HG03521 (cell line): ENCODE results near the gene CCDC183.
"Not testable (repeated sequence)": the region's sequence is repeated elsewhere in the genome, so short reads cannot be mapped to it uniquely, and the experiment has no call there.

ENCODE experiments used
- ATAC-seq: cut with Tn5 transposase; IDR thresholded peaks from one replicate; pipeline ENCODE4 v1.9.1; 2021; ENCODE audit warnings: mild to moderate bottlenecking, moderate library complexity; ENCODE audit not compliant: unreplicated experiment

CCDC183 gene

DNA sequence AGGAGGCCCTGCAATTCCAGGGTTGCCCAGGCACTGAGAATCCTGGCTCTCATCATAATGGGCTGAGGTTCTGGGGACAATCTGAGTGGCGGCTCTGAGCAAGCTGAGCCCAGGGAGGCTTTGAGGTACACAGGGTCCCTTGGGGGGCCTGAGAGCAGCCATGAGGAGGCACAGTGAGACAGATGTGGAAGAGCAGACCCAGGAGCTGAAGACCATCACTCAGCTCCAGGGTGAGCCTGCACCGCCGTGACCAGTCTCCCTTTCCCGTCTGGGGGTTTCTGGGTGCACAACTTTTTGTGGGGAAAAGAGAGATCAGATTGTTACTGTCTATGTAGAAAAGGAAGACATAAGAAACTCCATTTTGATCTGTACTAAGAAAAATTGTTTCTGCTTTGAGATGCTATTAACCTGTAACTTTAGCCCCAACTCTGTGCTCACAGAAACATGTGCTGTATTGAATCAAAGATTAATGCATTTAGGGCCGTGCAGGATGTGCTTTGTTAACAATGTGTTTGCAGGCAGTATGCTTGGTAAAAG, at the start of gene CCDC183:
TSS of gene CCDC183 (plus strand) at position 101 of the 537 bp plus-strand sequence. CDS start at position 161, 60 bp downstream.
- no peak for ATAC-seq

DNA sequence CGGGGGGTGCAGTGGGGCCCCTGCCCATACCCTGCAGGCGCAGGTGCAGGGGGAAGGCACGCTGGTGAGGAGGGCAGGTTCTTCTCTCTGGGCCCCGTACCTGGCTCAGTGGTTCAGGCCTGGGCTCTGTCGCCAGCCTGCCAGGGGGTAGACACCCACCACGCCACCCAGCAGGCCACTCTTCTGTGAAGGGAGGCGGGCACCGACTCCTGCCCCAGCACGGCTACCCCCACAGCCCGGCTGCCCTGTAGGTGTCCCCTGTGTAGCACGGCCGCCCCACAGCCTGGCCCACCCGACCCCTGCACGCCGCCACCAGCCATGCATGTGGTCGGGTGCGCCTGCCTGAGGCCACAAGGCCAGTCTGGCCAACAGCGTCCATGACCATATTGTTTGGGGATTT, 49.5 kb upstream of the CCDC183 start:
- no peak for ATAC-seq

DNA sequence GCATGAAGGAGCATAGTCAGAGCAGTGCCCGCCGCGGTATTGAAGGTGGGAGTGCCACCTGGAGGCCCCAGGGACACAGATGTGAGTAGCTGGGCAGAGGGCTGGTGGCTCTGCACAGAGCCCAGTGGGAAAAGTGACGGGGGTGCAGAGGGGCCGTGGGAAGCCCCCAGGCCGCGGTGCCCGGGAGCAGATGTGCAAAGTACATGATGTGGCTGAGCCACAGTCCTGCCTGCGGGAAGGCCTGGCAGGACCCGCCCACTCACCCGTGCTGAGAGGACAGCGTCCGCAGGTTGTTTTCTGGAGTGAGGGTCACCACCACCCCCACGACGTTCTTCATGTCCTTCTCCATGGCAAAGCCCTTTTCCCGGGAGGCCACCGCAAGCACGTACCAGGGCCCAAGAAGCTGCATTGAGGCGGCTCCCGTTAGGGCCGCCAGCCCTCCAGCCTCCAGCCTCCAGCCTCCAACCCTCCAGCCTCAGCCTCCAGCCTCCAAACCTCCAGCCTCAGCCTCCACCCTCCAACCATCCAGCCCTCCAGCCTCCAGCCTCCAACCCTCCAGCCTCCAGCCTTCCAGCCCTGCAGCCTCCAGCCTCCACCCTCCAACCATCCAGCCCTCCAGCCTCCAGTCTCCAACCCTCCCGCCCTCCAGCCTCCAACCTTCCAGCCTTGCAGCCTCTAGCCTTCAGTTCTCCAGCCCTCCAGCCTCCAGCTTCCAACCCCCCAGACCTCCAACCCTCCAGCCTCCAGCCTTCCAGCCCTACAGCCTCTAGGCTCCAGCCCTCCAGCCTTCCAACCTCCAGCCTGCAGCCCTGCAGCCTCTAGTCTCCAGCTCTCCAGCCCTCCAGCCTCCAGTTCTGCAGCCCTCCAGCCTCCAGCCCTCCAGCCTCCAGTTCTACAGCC, 48.7 kb upstream of the CCDC183 start:
- no peak for ATAC-seq

DNA sequence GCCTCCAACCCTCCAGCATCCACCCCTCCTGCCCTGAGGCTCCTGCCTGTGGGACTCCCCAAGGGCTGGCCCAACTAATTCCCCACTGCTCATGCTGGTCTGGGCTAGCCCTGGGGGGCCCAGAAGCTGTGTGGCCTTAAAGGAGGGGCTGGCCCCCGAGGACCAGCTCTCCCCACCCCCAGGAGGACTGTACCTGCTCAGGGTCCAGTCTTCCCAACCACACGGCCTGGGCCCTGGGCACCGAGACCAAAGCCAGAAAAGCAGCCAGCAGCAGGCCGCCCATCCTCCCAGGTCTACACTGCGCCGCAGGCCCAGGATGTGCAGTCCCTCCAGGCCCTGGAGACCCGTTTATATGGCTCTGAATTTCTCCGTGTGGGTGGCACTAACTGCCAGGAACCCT, 47.9 kb upstream of the CCDC183 start, which contains the start of gene LCN6:
TSS of gene LCN6 (minus strand) at position 325 of the 400 bp plus-strand sequence. CDS start at position 283, 42 bp downstream.
- ATAC-seq = no peak

DNA sequence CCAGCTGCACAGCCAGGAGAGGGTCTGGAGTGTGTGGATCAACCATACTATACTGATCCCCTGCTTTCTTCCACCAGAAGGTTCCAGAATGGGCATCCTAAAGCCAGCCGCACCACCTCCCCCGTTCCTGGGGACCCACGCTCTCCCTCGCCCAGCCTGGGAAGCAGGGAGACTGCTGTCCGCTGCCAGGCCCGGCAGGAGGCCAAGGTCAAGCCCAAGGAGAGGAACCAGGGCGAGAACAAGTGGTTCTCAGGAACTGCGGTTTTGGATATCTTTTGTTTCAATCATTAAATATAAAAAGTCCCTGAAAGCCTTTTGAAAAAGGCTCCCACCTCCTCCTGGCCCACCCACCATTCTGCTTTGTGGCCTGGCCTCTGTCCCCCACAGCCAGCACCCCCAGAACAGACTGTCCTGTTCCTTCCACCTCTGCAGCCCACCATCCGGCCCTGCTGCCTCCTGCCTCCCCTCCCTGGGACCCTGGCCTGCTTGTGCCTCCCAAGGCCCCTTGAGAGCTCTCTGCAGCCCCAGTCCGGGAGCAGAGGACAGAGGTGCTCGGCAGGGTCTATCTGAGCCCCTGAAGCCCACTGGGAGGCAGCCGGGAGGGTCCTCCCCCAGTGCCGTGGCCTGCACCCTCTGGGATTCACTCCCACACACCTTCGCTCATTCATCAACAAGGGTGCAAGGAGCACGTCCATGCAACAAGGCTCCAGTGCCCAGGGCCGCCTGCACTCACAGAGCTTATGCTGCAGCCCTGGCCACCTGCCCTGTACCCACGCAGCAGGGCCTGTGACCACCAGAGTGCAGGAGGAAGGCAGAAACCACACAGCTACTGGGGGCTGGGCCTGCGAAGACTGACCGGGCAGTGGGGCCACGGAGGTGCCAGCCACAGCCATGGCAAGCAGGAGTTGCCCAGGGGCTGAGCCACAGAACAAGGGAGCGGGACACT, 47.2 kb upstream of the CCDC183 start:
- no peak for ATAC-seq

DNA sequence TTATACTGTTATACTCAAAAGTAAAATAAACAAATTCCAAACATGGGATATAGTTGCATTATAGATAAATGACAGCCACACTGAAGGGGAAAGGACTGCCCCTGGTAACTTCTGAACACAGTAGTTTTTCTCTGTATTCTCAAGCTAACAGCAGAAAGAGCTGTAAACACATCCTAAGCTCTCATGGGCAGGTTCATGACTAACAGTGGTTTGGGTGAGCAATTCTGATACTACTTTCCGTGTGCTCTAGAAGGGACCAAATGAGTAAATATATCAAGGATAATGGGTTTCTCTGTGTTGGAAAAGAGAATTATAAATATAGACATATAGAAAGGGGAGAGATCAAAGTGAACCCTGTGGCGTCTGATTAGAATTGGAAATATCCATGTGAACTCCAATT, 45.6 kb upstream of the CCDC183 start:
- no peak for ATAC-seq

DNA sequence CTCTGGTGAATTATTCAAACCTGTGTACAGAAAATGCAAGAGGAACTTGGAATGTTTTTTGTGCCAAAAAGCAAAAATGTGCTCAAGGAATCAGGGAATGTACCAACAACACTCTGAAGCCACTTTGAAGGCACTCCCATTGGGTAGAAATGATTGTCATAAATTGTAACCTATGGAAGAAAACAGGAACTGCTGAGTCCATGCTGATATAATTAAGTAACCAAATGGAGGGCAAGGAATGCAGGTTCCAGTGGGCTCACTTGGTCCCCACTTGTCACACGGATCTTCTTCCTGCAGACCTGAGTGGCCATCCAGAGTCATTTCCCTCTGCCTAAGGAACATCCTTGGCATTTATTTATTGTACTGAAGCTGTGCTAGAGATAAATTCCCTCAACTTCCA, 44.9 kb upstream of the CCDC183 start:
- ATAC-seq = no peak

DNA sequence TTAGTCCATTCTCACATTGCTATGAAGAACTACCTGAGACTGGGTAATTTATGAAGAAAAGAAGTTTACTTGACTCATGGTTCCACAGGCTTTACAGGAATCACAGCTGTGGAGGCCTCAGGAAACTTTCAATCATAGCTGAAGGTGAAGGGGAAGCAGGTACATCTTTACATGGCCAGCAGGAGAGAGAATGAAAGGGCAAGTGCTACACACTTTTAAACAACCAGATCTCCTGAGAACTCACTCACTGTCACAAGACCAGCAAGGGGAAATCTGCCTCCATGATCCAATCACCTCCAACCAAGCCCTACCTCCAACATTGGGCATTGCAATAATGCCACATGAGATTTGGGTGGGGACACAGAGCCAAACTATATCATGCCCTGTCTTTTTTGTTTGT, 44.3 kb upstream of the CCDC183 start:
- ATAC-seq = no peak

DNA sequence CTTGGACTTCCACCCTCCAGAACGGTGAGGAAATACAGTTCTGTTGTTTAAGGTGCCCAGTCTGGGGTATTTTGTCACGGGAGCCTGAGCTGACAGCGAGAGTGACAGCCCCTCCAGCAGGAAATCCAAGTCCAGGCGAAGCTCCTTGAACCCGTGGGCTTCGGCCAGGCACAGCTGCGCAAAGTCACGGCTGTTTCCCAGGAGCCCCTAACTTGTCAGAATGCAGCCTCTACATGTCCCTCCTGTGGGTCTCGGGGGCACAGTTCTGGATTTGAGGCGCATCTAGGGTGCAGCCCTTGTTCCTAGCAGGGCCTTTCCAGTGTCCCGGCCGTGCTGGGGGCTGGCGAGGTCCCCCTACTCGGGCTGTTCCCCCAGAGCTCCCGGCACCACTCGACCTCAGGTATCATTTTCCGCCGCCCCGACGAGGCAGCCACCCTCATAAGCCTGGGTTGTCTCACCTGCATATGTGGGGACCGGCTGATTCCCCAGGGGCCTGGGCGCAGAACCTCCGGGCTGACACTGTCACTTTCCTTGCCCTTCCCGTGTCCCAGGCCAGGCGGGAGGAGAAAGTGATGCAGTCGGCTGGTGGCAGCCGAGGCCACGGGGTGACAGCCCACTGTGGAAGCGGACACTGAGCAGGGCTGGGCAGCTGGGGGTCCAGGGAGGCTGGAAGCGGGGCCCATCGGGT, 42.6 kb upstream of the CCDC183 start:
- ATAC-seq = no peak

DNA sequence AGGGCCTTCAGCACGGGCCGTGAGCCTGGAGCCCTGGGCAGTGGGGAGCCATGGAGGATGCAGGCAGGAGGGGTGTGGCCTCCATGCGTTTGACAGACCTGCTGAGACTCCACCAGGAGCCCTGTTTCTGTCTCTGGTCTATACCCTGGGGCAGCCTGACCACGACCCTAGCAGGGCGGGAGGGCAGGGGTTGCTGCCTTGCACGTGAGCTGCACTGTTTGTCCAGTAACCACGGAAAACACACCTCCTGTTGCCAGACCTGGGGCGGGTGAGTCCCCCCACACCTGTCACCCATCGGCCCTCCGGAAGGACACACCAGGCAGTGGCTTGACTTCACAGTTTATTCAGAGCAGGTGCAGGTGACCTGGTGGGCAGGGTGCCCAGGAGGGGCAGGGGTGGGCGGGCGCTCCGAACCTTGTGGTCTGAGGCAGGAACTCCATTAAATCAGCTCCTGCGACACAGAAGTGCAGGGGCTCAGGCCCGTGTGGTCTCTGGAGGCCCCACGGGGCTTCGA, 42.0 kb upstream of the CCDC183 start:
- ATAC-seq = no peak

DNA sequence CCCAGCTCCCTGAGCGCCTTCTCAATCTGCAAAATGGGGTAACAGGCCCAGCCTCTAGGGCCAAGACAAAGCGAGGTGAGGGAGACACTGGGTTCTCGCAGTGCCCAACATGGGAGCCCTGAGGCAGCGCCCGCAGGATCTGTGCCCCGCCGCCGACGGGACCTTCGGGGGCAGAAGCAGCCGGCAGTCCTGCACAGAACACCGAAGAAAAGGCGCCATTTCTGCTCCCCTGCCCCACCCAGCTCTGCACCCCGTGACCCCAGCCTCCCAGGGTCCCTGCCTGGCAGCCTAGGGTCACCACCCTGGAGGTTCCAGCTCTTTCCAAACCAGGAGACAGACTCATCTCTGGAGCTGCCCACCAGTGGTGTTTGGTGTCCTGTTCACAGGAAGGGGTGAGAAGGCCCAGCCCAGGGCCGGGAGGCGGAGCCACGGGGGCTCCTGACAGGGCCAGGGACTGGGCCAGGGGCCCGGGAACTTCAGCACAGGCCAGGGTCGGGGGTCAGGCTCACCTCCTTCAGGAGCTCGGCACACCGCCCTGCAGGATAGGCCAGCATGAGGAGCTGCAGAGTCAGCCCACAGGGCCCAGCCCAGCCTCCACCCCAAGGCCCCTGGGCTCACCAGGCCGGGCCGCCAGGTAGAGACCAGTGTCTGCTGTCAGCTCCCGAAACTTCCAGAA, 41.4 kb upstream of the CCDC183 start:
- no peak for ATAC-seq

DNA sequence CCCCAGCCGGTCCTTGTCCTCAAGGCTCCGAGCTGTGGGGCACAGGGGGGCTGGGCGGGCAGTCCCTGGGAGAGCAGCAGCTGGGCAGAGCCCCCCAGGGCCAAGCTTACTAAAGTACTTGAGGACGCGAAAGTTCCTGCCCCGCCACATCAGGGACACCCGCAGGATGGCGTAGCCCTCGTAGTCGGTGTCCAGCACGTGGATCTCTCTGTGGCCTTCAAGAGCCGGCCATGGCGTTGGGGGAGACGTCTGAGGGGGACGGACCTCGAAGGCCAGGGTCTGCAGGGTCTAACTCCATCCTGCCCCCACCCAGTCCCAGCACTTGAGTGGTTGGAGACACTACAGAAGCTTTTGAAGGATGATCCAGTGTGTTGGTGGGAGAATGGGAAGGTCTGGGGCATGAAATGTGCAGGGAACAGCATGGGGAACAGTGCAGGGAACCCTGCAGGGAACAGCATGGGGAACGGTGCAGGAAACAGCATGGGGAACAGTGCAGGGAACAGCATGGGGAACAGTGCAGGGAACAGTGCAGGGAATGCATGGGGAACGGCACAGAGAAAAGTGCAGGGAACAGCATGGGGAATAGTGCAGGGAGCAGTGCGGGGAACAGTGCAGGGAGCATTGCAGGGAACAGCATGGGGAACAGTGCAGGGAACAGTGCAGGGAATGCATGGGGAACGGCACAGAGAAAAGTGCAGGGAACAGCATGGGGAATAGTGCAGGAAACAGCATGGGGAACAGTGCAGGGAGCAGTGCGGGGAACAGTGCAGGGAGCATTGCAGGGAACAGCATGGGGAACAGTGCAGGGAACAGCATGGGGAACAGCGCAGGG, 40.6 kb upstream of the CCDC183 start:
- not testable (repeated sequence) for ATAC-seq

DNA sequence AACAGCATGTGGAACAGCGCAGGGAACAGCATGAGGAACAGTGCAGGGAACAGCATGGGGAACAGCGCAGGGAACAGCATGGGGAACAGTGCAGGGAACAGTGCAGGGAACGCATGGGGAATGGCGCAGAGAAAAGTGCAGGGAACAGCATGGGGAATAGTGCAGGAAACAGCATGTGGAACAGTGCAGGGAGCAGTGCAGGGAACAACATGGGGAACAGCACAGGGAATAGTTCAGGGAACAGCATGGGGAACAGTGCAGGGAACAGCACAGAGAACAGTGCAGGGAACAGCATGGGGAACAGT, 40.1 kb upstream of the CCDC183 start:
- ATAC-seq = no peak

DNA sequence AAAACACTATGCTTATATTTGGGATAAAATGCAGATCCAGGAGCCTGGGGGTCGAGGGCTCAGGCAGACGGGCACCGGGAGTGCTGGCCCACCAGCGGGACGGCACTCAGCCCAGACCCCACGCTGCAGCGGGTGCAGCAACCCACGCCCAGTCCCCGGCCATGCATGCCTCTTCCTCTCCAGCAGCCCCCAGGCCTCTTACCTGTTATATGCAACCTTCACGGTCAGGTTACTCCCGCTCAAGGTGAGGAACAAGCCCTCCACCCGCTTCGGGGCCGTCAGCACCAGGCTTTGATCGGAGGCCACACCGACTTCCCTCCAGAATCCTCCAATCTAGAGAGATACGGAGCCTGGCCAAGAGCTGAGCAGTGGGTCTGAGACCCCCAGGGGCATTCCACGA, 39.3 kb upstream of the CCDC183 start:
- no peak for ATAC-seq

DNA sequence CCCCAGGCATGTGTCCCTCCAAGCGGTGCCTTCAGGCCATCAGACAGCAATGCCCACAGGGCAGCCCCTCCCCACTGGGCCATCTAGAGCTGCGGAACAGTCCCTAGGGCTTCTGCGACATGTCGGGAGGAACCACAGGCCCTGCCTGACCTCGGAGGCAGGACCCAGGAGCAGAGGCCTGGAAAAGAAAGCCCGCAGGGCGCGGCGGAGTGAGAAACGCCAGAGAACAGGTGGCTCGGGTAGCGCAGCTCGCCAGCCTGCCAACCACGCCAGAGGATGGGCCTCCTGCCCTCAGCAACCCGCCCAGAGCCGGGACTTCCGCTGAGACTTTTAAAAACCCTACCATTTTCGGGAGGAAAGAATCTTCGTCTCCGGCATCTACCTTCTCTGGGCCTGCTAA, 38.8 kb upstream of the CCDC183 start:
- no peak for ATAC-seq

DNA sequence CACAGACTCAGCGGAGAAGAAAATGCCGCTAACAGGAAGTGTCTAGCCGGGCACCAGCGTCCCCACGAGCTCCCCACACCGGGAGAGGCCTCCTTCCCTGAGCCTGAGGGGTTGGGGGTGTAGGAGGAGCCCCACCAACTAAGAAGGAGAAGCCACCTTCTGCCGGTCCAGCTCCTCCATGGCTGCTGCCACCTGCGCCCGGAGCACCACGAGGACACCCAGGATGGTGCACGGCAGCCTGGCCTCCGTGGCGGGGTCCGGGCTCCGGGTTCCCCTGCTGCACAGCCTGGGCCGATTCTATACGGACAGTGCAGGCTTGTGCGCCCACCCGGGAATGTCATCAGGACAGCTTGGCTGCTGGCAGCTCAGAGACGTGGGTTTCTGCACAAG, 38.4 kb upstream of the CCDC183 start:
- ATAC-seq = no peak

DNA sequence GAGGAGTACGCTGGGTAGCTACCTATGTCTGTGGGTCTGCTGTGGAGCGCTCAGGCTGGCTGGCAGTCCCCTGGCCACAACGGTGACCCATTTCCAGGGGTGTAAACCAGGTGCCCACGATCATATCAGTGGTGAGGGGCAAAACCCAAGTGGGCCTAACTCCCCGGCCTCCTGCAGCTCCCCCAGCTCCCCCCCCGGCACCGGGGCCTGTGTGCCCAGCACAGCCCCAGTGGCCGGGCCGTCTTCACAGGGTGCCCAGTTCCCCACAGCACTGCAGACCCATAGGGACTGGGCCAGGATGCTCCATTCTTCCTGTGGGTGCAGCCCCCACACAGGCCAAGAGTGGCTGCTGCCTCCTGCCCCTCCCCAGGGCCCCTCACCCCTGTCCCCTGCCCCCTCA, 37.1 kb upstream of the CCDC183 start:
- ATAC-seq = no peak

DNA sequence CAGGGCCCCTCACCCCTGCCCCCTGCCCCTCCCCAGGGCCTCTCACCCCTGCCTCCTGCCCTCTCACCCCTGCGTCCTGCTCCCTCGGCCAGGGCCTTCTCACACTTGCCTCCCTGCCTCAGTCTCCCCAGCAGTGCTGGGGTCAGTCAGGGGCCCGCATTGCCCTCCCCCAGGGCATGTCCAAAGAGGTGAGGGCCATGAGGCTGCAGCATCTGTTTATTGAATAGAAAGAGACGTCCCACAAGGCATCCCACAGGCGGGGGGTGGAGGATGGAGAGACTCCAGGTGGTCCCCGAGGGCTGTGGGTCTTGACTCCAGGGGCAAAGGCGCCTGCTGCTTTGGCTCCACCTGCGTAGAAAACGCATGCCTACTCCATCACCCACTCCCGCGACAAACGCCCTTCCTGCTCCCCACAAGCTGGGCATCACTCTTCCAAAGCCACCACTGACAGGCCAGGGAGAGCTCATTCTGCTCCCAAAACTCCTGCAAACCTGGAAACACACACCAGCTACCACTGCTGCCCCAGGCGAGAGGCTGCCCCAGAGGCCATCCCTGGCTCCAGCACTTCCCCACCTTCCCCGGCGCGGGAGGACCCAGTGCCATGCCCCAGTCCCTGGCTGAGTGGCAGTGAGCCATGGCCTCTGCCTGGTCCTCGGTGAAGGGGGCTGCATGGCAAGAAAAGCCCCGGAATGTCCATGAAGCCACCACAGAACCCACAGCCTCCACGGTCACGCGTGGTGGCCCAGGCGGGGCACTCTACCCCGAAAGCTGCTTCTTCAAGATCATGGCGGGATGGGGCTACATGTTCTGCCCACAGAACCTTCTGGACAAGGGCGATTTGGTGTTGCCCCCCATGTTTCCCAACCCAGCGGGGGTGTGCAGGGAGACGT, 36.5 kb upstream of the CCDC183 start:
- ATAC-seq = no peak
